MM.1S (cell line): ENCODE data around the gene P2RX3.

Experiments
- DNase-seq: peaks from one replicate; pipeline ENCODE4 v3.0.0-alpha.2; 2015
- H2AFZ ChIP-seq: fragments of 300-600 bp; sonication (generic); 2 replicates; pipeline ENCODE4 v1.6.0; 2016; ENCODE audit warnings: antibody characterized with exemption, low read length
- H3F3A ChIP-seq: fragments of 300-600 bp; sonication (generic); 2 replicates; pipeline ENCODE4 v1.6.1; 2016; ENCODE audit warnings: mild to moderate bottlenecking, antibody characterized with exemption, low read length, moderate library complexity, mixed read lengths; ENCODE audit not compliant: insufficient read depth
- H3K27ac ChIP-seq: fragments of 300-600 bp; sonication (generic); 2 replicates; pipeline ENCODE4 v1.5.1; 2016; ENCODE audit warnings: mild to moderate bottlenecking, low read length
- H3K27me3 ChIP-seq: fragments of 300-600 bp; sonication (generic); replicated peaks from 2 replicates; pipeline ENCODE4 v1.6.0; 2016; ENCODE audit warnings: low read length; ENCODE audit not compliant: insufficient read depth
- H3K36me3 ChIP-seq: fragments of 300-600 bp; sonication (generic); replicated peaks from 2 replicates; pipeline ENCODE4 v1.6.1; 2016; ENCODE audit warnings: mild to moderate bottlenecking, low read length, mixed read lengths; ENCODE audit not compliant: insufficient read depth
- H3K4me1 ChIP-seq: fragments of 300-600 bp; sonication (generic); 2 replicates; pipeline ENCODE4 v1.6.1; 2016; ENCODE audit warnings: low read length, mixed read lengths
- H3K4me2 ChIP-seq: fragments of 300-600 bp; sonication (generic); 2 replicates; pipeline ENCODE4 v1.6.0; 2016; ENCODE audit warnings: low read depth, low read length
- H3K4me3 ChIP-seq: fragments of 300-600 bp; sonication (generic); 2 replicates; pipeline ENCODE4 v1.5.1; 2016; ENCODE audit warnings: low read length, mixed read lengths
- H3K79me2 ChIP-seq: fragments of 300-600 bp; sonication (generic); 2 replicates; pipeline ENCODE4 v1.6.1; 2016; ENCODE audit warnings: mixed run types, low read length, mixed read lengths
- H3K9ac ChIP-seq: fragments of 300-600 bp; sonication (generic); 2 replicates; pipeline ENCODE4 v1.6.1; 2016; ENCODE audit warnings: low read length, mixed read lengths
- H3K9me2 ChIP-seq: fragments of 300-600 bp; sonication (generic); replicated peaks from 2 replicates; pipeline ENCODE4 v1.6.1; 2016; ENCODE audit warnings: mild to moderate bottlenecking, low read length, mixed read lengths; ENCODE audit not compliant: insufficient read depth
- H3K9me3 ChIP-seq: fragments of 300-600 bp; sonication (generic); replicated peaks from 2 replicates; pipeline ENCODE4 v1.6.1; 2016; ENCODE audit warnings: mild to moderate bottlenecking, low read length, mixed read lengths; ENCODE audit not compliant: insufficient read depth
- H4K20me1 ChIP-seq: fragments of 300-600 bp; sonication (generic); 2 replicates; pipeline ENCODE4 v1.6.1; 2016; ENCODE audit warnings: mild to moderate bottlenecking, low read length, moderate library complexity, mixed read lengths; ENCODE audit not compliant: insufficient read depth
- CTCF ChIP-seq: fragments of 300-600 bp; sonication (generic); IDR thresholded peaks from 2 replicates; pipeline ENCODE4 v1.5.1; 2016; ENCODE audit warnings: antibody characterized with exemption, low read length, mixed read lengths
- EZH2 ChIP-seq: fragments of 300-600 bp; sonication (generic); optimal IDR thresholded peaks from 2 replicates; pipeline ENCODE3; 2017; ENCODE audit warnings: low read depth, mild to moderate bottlenecking, antibody characterized with exemption, low read length, mixed read lengths
- EZH2phosphoT487 ChIP-seq: fragments of 300-600 bp; sonication (generic); IDR thresholded peaks from 2 replicates; pipeline ENCODE4 v1.6.1; 2018; ENCODE audit warnings: antibody characterized with exemption, low read length

Gene P2RX3

DNA sequence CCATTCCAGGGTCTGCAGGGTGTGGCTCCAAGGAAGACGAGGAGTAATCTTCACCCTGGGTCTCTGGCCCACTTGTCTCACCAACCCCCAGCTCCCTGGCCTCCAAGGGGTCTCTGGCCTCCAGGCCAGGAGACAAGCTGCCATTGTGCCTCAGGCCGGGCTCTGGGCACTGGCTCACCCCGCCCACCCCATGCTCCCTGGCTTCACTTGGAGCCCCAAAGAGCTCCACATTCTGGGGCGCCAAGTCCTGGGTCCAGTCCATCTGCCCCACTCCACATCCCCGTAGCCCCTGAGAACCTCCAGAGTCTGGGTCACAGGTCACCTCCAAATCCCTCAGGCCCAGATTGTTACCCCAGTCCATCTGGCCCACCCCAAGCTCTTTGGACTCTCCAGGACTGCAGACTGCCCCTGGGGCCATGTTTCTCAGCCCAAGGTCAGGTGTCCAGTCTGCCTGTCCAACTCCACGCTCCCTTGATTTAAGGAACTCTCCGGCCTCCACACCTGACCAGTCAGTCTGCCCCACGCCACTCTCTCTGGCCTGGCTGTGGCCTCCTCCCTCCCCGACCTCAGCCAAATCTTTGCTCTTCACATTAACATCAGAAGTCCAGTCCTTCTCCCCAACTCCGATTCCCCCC, 29.6 kb upstream of the P2RX3 start:
- no peaks in the 10 kb centered on the region for H4K20me1 ChIP-seq
- H3K9me2 ChIP-seq: no peaks in the 10 kb centered on the region
- DNase-seq: no peak
- no peak overlapping the region for H3K27ac ChIP-seq
- no peaks in the 10 kb centered on the region for H3K79me2 ChIP-seq
- H3K9me3 ChIP-seq: no peaks in the 10 kb centered on the region
- no peaks in the 10 kb centered on the region for H3F3A ChIP-seq
- H3K27me3 ChIP-seq: no peaks in the 10 kb centered on the region
- H2AFZ ChIP-seq: no peak overlapping the region
- H3K4me3 ChIP-seq: no peak overlapping the region
- no peak overlapping the region for H3K9ac ChIP-seq
- H3K4me2 ChIP-seq: no peak overlapping the region
- TF ChIP-seq EZH2phosphoT487: no peak
- TF ChIP-seq EZH2: no peak
- no peak for TF ChIP-seq CTCF
- H3K36me3 ChIP-seq: no peaks in the 10 kb centered on the region
- H3K4me1 ChIP-seq: no peaks in the 10 kb centered on the region

DNA sequence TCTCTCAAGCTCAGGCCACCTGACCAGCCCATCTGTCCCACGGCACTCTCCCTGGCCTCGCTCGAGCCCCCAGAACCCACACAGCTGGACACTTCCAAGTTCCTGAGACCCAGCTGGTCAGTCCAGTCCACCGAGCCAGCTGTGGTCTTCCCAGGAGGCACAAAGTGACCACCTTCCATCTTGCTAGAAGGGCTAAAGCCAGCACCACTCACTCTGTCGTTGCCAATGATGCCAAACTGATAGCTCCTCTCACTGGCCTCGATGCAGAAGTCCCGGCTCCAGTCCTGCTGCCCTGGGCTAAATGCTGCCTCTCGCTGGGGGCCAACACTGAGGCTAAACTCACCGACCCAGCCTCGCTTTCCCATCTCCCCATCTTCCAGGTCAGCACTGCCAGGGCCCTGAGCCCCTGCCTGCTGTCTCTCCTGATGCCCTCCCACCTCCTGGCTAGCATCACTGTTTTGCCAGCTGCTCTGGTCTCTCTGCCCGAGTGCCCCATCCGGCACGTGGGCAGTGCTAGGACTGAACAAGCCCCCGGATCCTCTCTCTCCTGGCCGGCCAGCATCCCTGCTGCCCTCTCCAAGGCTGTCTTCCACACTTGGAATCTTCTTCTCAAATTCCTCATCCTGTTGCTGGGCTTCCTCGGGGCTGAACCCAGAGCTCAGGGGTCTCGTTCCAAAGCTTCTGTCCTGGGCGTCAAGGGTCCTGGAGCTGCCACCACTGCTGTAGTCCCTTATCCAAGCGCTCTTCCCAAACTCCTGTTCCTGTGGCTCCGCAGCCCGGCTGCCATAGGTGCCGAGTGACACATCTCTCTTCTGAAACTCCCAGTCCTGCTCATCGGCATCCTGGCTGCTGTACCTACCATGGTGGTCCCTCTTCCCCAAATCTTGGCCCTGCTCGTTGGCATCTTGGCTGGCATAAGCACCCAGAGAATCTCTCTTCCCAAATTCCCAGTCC, 28.8 kb upstream of the P2RX3 start:
- no peaks in the 10 kb centered on the region for H3K4me1 ChIP-seq
- no peaks in the 10 kb centered on the region for H3K27me3 ChIP-seq
- no peak overlapping the region for H3K9ac ChIP-seq
- no peak for TF ChIP-seq EZH2
- no peak for TF ChIP-seq CTCF
- no peak for TF ChIP-seq EZH2phosphoT487
- H3K9me3 ChIP-seq: no peaks in the 10 kb centered on the region
- H3K36me3 ChIP-seq: no peaks in the 10 kb centered on the region
- H3K4me2 ChIP-seq: no peak overlapping the region
- DNase-seq: no peak
- H3F3A ChIP-seq: no peaks in the 10 kb centered on the region
- no peak overlapping the region for H2AFZ ChIP-seq
- H3K9me2 ChIP-seq: no peaks in the 10 kb centered on the region
- H3K27ac ChIP-seq: no peak overlapping the region
- H3K4me3 ChIP-seq: no peak overlapping the region
- H3K79me2 ChIP-seq: no peaks in the 10 kb centered on the region
- no peaks in the 10 kb centered on the region for H4K20me1 ChIP-seq

DNA sequence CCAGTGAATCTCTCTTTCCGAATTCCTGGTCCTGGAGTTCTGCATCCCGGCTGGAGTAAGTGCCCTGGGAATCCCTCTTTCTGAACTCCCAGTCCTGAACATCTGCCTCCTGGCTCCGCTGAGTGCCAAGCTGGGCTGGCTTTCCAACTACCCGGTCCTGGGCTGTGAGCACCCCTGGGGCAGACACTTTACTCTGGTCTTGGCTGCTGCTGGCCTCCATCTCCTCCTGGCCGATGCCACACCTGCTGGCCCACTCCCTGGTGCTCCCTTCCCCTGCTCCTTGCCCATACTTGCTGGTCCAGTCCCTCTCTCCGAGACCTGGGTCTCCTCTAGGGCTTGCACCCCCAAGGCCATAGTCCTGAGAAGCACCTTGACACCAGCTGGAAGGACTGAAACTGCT, 28.1 kb upstream of the P2RX3 start:
- no peaks in the 10 kb centered on the region for H3K27me3 ChIP-seq
- H3K9me3 ChIP-seq: no peaks in the 10 kb centered on the region
- H3K4me1 ChIP-seq: no peaks in the 10 kb centered on the region
- DNase-seq: no peak
- H3K79me2 ChIP-seq: no peaks in the 10 kb centered on the region
- H3K9ac ChIP-seq: no peak overlapping the region
- no peak overlapping the region for H2AFZ ChIP-seq
- H3K9me2 ChIP-seq: no peaks in the 10 kb centered on the region
- H3K27ac ChIP-seq: no peak overlapping the region
- no peaks in the 10 kb centered on the region for H3K36me3 ChIP-seq
- no peaks in the 10 kb centered on the region for H4K20me1 ChIP-seq
- no peak overlapping the region for H3K4me2 ChIP-seq
- no peak for TF ChIP-seq EZH2phosphoT487
- no peak overlapping the region for H3K4me3 ChIP-seq
- H3F3A ChIP-seq: no peaks in the 10 kb centered on the region

DNA sequence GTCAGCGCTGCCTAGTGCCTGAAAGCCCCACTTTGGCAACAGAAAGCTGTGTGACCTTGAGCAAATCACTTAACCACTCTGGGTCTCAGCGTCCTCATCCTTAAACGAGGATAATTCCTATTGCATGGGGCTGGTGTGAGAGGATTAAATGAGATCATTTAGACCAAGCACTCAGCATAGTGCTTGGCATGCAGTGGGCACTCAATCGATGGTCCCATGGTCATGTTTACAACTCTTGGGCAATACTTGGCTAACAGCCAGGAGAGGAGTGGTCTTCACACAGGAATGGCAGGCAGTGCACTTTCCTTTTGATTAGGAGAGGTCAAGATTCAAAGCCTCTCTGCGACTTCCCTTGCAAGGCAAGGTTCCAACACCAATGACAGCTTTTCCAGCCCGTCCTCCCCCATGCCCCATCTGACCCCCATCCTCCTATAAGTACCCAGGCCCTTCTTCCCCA, 27.5 kb upstream of the P2RX3 start:
- TF ChIP-seq CTCF (no peak), EZH2 (no peak), EZH2phosphoT487 (no peak)
- Histone ChIP-seq H3K79me2 (no peaks in the 10 kb centered on the region), H3K4me2 (no peak overlapping the region), H4K20me1 (no peaks in the 10 kb centered on the region), H3K9me2 (no peaks in the 10 kb centered on the region), H3K36me3 (no peaks in the 10 kb centered on the region), H3F3A (no peaks in the 10 kb centered on the region), H3K4me1 (no peaks in the 10 kb centered on the region), H3K4me3 (no peak overlapping the region), H2AFZ (no peak overlapping the region), H3K9me3 (no peaks in the 10 kb centered on the region), H3K27ac (no peak overlapping the region), H3K9ac (no peak overlapping the region), H3K27me3 (no peaks in the 10 kb centered on the region)
- DNase-seq: no peak
